K562 (cell line): ENCODE data around the gene POLD4. TPM values are rescaled to one million over a fixed set of nuclear protein-coding genes. Genes with fewer than 3 reads are reported as not detected.

Experiments used
- ATAC-seq: fragments of 200-7000 bp; cut with Tn5 transposase; 3 replicates; pipeline ENCODE4 v1.9.1; 2020; ENCODE audit warnings: moderate library complexity
- BruUV-seq: library from RNA; stranded (reverse); fragments of 400-500 nt; replicated peaks from 2 replicates; lab custom pipeline; 2021; lab: Mats Ljungman, UMichigan
- CTCF ChIA-PET: fragments of 300-600 bp; formaldehyde crosslinking; extraction: SDS; loops from one replicate; lab custom pipeline; 2021; ENCODE audit warnings: low intra/inter-chr PET ratio; lab: Yijun Ruan, JAX
- POLR2A ChIA-PET: fragments of 300-600, 350-650 bp; sonication (Branson Sonifier 250); formaldehyde crosslinking; extraction: SDS; loops from one replicate; lab custom pipeline; 2021; ENCODE audit warnings: antibody characterized with exemption, inconsistent platforms; lab: Yijun Ruan, JAX
- DNase-seq, 4 experiments: peaks; one replicate each; pipeline versions ENCODE4 v3.0.0 to v3.0.0-alpha.2; 2011 to 2018; ENCODE audit warnings: low spot score in 3 of 4, mixed read lengths in 3 of 4; ENCODE audit errors: extremely low read depth in 1 of 4
- FAIRE-seq: peaks from 2 replicates; lab custom pipeline; 2011; peaks lifted over from hg19 to GRCh38; lab: Jason Lieb, UNC
- H2AFZ ChIP-seq: 2 replicates; pipeline ENCODE4 v1.6.0; 2011; ENCODE audit warnings: low read depth, low read length, control low read depth, inconsistent platforms
- H3K27ac ChIP-seq: fragments of 200-600 bp; 3 replicates; pipeline ENCODE4 v1.8.0; 2011; ENCODE audit warnings: low read depth, mild to moderate bottlenecking, control low read depth, inconsistent platforms, low read length, moderate library complexity, mixed read lengths; ENCODE audit errors: extremely low read depth
- H3K27me3 ChIP-seq, 2 experiments: fragments of 300-600 bp in 1 of 2; 2 replicates in 1 of 2; 3 replicates in 1 of 2; pipeline versions ENCODE4 v1.6.0 to v1.8.0; 2011; ENCODE audit warnings: inconsistent platforms in 2 of 2, low read length in 2 of 2, mild to moderate bottlenecking in 1 of 2, mixed read lengths in 1 of 2, moderate library complexity in 1 of 2; ENCODE audit not compliant: control insufficient read depth in 2 of 2, insufficient read depth in 2 of 2
- H3K36me3 ChIP-seq: fragments of 300-600 bp; 3 replicates; pipeline ENCODE4 v1.8.0; 2011; ENCODE audit warnings: mild to moderate bottlenecking, low read length, inconsistent platforms; ENCODE audit not compliant: control insufficient read depth, insufficient read depth
- H3K4me1 ChIP-seq, 2 experiments: fragments of 200-600 bp in 1 of 2; replicated peaks in 1 of 2; 2 replicates in 1 of 2; 3 replicates in 1 of 2; pipeline versions ENCODE4 v1.5.1 to v1.8.0; 2011; ENCODE audit warnings: inconsistent platforms in 2 of 2, low read length in 2 of 2, mild to moderate bottlenecking in 1 of 2, mixed read lengths in 1 of 2, moderate library complexity in 1 of 2; ENCODE audit not compliant: control insufficient read depth in 2 of 2, insufficient read depth in 2 of 2
- H3K4me2 ChIP-seq: 2 replicates; pipeline ENCODE4 v1.6.1; 2011; ENCODE audit warnings: low read length, control low read depth, inconsistent platforms, mixed read lengths; ENCODE audit not compliant: insufficient read depth
- H3K4me3 ChIP-seq: fragments of 200-600 bp; sonication (generic), shearing (Covaris generic); 2 replicates; pipeline ENCODE4 v1.5.1; 2016; ENCODE audit warnings: control low read depth, inconsistent platforms
- H3K79me2 ChIP-seq: fragments of 200-600 bp; 3 replicates; pipeline ENCODE4 v1.8.0; 2011; ENCODE audit warnings: low read length, inconsistent platforms; ENCODE audit not compliant: control insufficient read depth, insufficient read depth
- H3K9ac ChIP-seq, 2 experiments: 2 replicates each; pipeline versions ENCODE4 v1.6.0 to v1.6.1; 2011; ENCODE audit warnings: low read depth in 2 of 2, low read length in 2 of 2, control low read depth in 1 of 2, inconsistent platforms in 1 of 2, mild to moderate bottlenecking in 1 of 2, mixed read lengths in 1 of 2; ENCODE audit not compliant: insufficient read depth in 1 of 2
- H3K9me1 ChIP-seq: one replicate; pipeline ENCODE4 v1.6.0; 2011; ENCODE audit warnings: inconsistent platforms, mild to moderate bottlenecking, low read length, moderate library complexity; ENCODE audit not compliant: control insufficient read depth, insufficient read depth
- H3K9me3 ChIP-seq: replicated peaks from 2 replicates; pipeline ENCODE4 v1.5.1; 2011; ENCODE audit warnings: low read depth, low read length, inconsistent platforms; ENCODE audit not compliant: control insufficient read depth, insufficient read depth
- H4K20me1 ChIP-seq: replicated peaks from 2 replicates; pipeline ENCODE4 v1.6.1; 2011; ENCODE audit warnings: low read length, inconsistent platforms, mixed read lengths; ENCODE audit not compliant: control insufficient read depth, insufficient read depth
- ARNT ChIP-seq, 2 experiments: fragments of 450-650 bp; IDR thresholded peaks; 2 replicates each; pipeline ENCODE4 v1.6.1; 2016; ENCODE audit warnings: mild to moderate bottlenecking in 1 of 2
- ETS2 ChIP-seq: IDR thresholded peaks from 2 replicates; pipeline ENCODE4 v1.6.1; 2016; ENCODE audit warnings: borderline replicate concordance, missing genetic modification characterization, mild to moderate bottlenecking, moderate library complexity, missing compliant biosample characterization; ENCODE audit not compliant: poor library complexity, severe bottlenecking
- NFIX ChIP-seq: fragments of 250-450 bp; sonication (Bioruptor Pico); IDR thresholded peaks from 2 replicates; pipeline ENCODE4 v1.4.0; 2020; ENCODE audit warnings: low read depth, mild to moderate bottlenecking, moderate library complexity
- SNRNP70 ChIP-seq: fragments of 200-400 bp; formaldehyde crosslinking; optimal IDR thresholded peaks from 2 replicates; pipeline ENCODE3; 2017; ENCODE audit warnings: low read depth, low read length
- ZKSCAN1 ChIP-seq: fragments of 150-350 bp; IDR thresholded peaks from 2 replicates; pipeline ENCODE4 v1.6.1; 2016; ENCODE audit warnings: low read depth, low read length
- ZNF696 ChIP-seq: fragments of 250-450 bp; sonication (Bioruptor Pico); conservative IDR thresholded peaks from 2 replicates; pipeline ENCODE4 v1.4.0; 2020; ENCODE audit warnings: mild to moderate bottlenecking, moderate library complexity
- WGBS: fragments of 100-300 bp; shearing (Covaris generic); methylation state at CpG from one replicate; pipeline ENCODE4 v1.1.6; 2016; ENCODE audit warnings: low coverage, mixed read lengths; ENCODE audit not compliant: insufficient coverage; ENCODE audit errors: missing lambda C conversion rate; 5-methylcytosine and 5-hydroxymethylcytosine counted together
- in situ Hi-C: fragments of 300-500 bp; cut with MboI; formaldehyde crosslinking; loops from 4 replicates; pipeline ENCODE4 v1.15.0; 2018; ENCODE audit warnings: inconsistent platforms, mixed read lengths
- intact Hi-C: fragments of 100-400 bp; cut with micrococcal nuclease; formaldehyde crosslinking; loops from 2 replicates; pipeline ENCODE4 v1.14.2; 2022
- polyA plus RNA-seq, 8 experiments: library from polyadenylated mRNA; depleted of rRNA in 4 of 8; stranded (reverse) in 5 of 8; unstranded in 3 of 8; fragments of >200 nt; fragmentation: Nextera tagmentation in 2 of 8; fragmentation: Illumina TruSeq in 1 of 8; extraction: Ambion mirVana in 2 of 8; extraction: Trizol in 1 of 8; gene quantifications; 2 replicates each; pipeline versions ENCODE4 v1.2.1 to v1.2.3, GENCODE V29; 2011 to 2014; ENCODE audit warnings: inconsistent platforms in 1 of 8, missing spikeins in 1 of 8
- total RNA-seq, 7 experiments: library from RNA; depleted of rRNA in 6 of 7; stranded (reverse); fragments of >200 nt in 6 of 7; fragmentation: Illumina TruSeq in 2 of 7; extraction: Trizol in 2 of 7; gene quantifications; 2 replicates each; pipeline versions ENCODE4 v1.2.1 to v1.2.3, GENCODE V29; 2011 to 2021; ENCODE audit warnings: low replicate concordance in 1 of 7

POLD4 gene
- total and polyA plus RNA-seq, 9 of the 15 experiments (the other 6 are each of a cell fraction or from before 2014, with no cell fraction given), result 5.8 to 64.5 (median 18.3) TPM

- H3K4me3 ChIP-seq, result no peak overlapping the region
- CTCF ChIA-PET, result no interaction called here
- peaks cover 21 to 68% of the 10 kb centered on the region in 2 experiments for H3K4me1 ChIP-seq
- H3K9me3 ChIP-seq, result no peaks in the 10 kb centered on the region
- H3K27me3 ChIP-seq, result no peaks in the 10 kb centered on the region
- in situ Hi-C loops, result no loop called here
- TF ChIP-seq ETS2 (tag) (no peak), ZNF696 (CRISPR knock-in tag) (no peak)
- TF ChIP-seq, all 486 proteins: peak for 0
- BruUV-seq, result no TSS peak
- POLR2A ChIA-PET, result interaction anchor here (0.6 to 1.8 kb wide), 5 partner anchors 9 to 294 kb away, joined by 3 to 4 read pairs (median 3); no protein-coding TSS in a partner anchor
- Histone ChIP-seq H2AFZ (no peak overlapping the region), H3K36me3 (no peaks in the 10 kb centered on the region), H4K20me1 (no peaks in the 10 kb centered on the region), H3K27ac (no peak overlapping the region), H3K79me2 (no peaks in the 10 kb centered on the region), H3K9ac (peak overlapping the region in 1 of 2 experiments; percentile 43; a peak in 2 of 4 replicates), H3K4me2 (no peak overlapping the region), H3K9me1 (no peaks in the 10 kb centered on the region)
- DNase-seq (no peak), FAIRE-seq (no peak), ATAC-seq (no peak)
- intact Hi-C loops, result no loop called here
- 54% methylated on average over 18 of the region's 20 CpGs for WGBS
Measured at GRCh38 chr11:67308031-67308866, 45.1 kb downstream of the POLD4 start.

- WGBS, result 41% methylated on average over 5 of the region's 12 CpGs
- Histone ChIP-seq H4K20me1 (no peaks in the 10 kb centered on the region), H3K4me1 (peaks cover 14 to 68% of the 10 kb centered on the region in 2 experiments), H3K79me2 (no peaks in the 10 kb centered on the region), H2AFZ (no peak overlapping the region), H3K27ac (no peak overlapping the region), H3K4me3 (no peak overlapping the region), H3K36me3 (peaks cover 1% of the 10 kb centered on the region; the same call in 1 of the 3 replicates), H3K9me1 (no peaks in the 10 kb centered on the region), H3K4me2 (no peak overlapping the region), H3K9me3 (no peaks in the 10 kb centered on the region), H3K27me3 (no peaks in the 10 kb centered on the region), H3K9ac (peak overlapping the region in 1 of 2 experiments; percentile 65; a peak in 2 of 4 replicates)
- DNase-seq (no peak), ATAC-seq (no peak), FAIRE-seq (no peak)
- intact Hi-C loops, result no loop called here
- no TSS peak for BruUV-seq
- POLR2A ChIA-PET, result interaction anchor here (1.2 kb wide), 1 partner anchor 10 kb away, joined by 3 read pairs; no protein-coding TSS in a partner anchor
- in situ Hi-C loops, result no loop called here
- CTCF ChIA-PET, result no interaction called here
- TF ChIP-seq ZKSCAN1, result no peak
- TF ChIP-seq NFIX (CRISPR knock-in tag), result no peak
- no peak for TF ChIP-seq ARNT (IDR thresholded peaks at IDR 0.05)
- no peak for TF ChIP-seq SNRNP70
Measured at GRCh38 chr11:67307545-67308001, 45.8 kb downstream of the POLD4 start.
